Subcutaneous adipose tissue (tissue), 4 donors: ENCODE data around the gene FUT7. TPM values are rescaled to one million over a fixed set of nuclear protein-coding genes. Genes with fewer than 3 reads are reported as not detected.

Experiments used
- CTCF ChIP-seq: fragments of 450-650 bp; IDR thresholded peaks from one replicate; pipeline ENCODE4 v1.5.1; 2016; ENCODE audit warnings: low read depth, mild to moderate bottlenecking, control low read depth, antibody characterized with exemption, moderate library complexity
- total RNA-seq, 4 donors: library from RNA; depleted of rRNA; stranded (reverse); fragments of >200 nt; gene quantifications; one replicate each; pipeline ENCODE4 v1.1.0, GENCODE V29; 2016

FUT7 gene
- total RNA-seq, 4 donors from 2014 or later: 0.22 to 0.34 TPM; not detected in 2

- TF ChIP-seq CTCF: no peak
Observed at GRCh38 chr9:137038916-137039315, 7.0 kb upstream of the FUT7 start.

- no peak for TF ChIP-seq CTCF
Observed at GRCh38 chr9:137037483-137037882, 5.6 kb upstream of the FUT7 start.

GRCh38 chr9:137037035-137037434 is 5.1 kb upstream of the FUT7 start:
- no peak for TF ChIP-seq CTCF

- no peak for TF ChIP-seq CTCF
Observed at GRCh38 chr9:137035937-137036336, 4.0 kb upstream of the FUT7 start.

GRCh38 chr9:137035507-137035834 is 3.6 kb upstream of the FUT7 start:
- no peak for TF ChIP-seq CTCF

GRCh38 chr9:137034709-137035506 is 3.0 kb upstream of the FUT7 start:
- no peak for TF ChIP-seq CTCF

- no peak for TF ChIP-seq CTCF
Observed at GRCh38 chr9:137034039-137034708, 2.3 kb upstream of the FUT7 start.
